Prostate gland (tissue), 2 donors: Measurements from ENCODE around the gene RIMBP2. TPM values are rescaled to one million over a fixed set of nuclear protein-coding genes. Genes with fewer than 3 reads are reported as not detected.

Experiments used
- DNase-seq: peaks from one replicate; pipeline ENCODE4 v3.0.0-alpha.2; 2019; ENCODE audit warnings: low spot score
- H3K27ac ChIP-seq, 2 donors: fragments of 200-600 bp; sonication (generic); 2 replicates each; pipeline ENCODE4 v1.5.1; 2017 to 2019
- H3K27me3 ChIP-seq: fragments of 200-600 bp; sonication (generic); replicated peaks from 2 replicates; pipeline ENCODE4 v1.5.1; 2019; ENCODE audit not compliant: insufficient read depth
- H3K36me3 ChIP-seq, 2 donors: fragments of 200-600 bp; sonication (generic); 1 replicate in 1 of 2; 2 replicates in 1 of 2; pipeline versions ENCODE4 v1.5.1 to v1.8.1; 2017 to 2019
- H3K4me1 ChIP-seq: fragments of 200-600 bp; sonication (generic); replicated peaks from 2 replicates; pipeline ENCODE4 v1.5.1; 2019
- H3K4me3 ChIP-seq, 2 donors: fragments of 200-600 bp; sonication (generic); 2 replicates each; pipeline ENCODE4 v1.5.1; 2017 to 2019
- H3K9me3 ChIP-seq: fragments of 200-600 bp; sonication (generic); 2 replicates; pipeline ENCODE4 v1.5.1; 2017
- POLR2A ChIP-seq: fragments of 450-650 bp; IDR thresholded peaks from one replicate; pipeline ENCODE4 v1.6.1; 2016; ENCODE audit warnings: antibody characterized with exemption, mild to moderate bottlenecking
- POLR2AphosphoS5 ChIP-seq: sonication (generic); formaldehyde crosslinking; IDR thresholded peaks from one replicate; pipeline ENCODE4 v1.6.1; 2017; ENCODE audit warnings: antibody characterized with exemption
- WGBS: methylation state at CpG from one replicate; pipeline ENCODE4 v1.1.5; 2018; 5-methylcytosine and 5-hydroxymethylcytosine counted together
- intact Hi-C: fragments of 100-400 bp; cut with DNase I; formaldehyde crosslinking; loops from one replicate; pipeline ENCODE4 v1.14.2; 2022
- total RNA-seq, 2 donors: library from RNA; depleted of rRNA; stranded (reverse); fragments of >200 nt; gene quantifications; one replicate each; pipeline ENCODE4 v1.1.0, GENCODE V29; 2016
- TF ChIP-seq, protein P1 (sequence below), 4 experiments: fragments of 200-600 bp in 2 of 4; fragments of 450-650 bp in 2 of 4; sonication (generic) in 2 of 4; IDR thresholded peaks; 1 replicate in 3 of 4; 2 replicates in 1 of 4; pipeline ENCODE4 v1.5.1; 2016 to 2019; ENCODE audit warnings: antibody characterized with exemption in 4 of 4, mild to moderate bottlenecking in 2 of 4, moderate library complexity in 2 of 4

The RIMBP2 gene
- total RNA-seq, 2 donors from 2014 or later, result 0.96 to 7.0 TPM

- TF ChIP-seq POLR2A, result no peak
- TF ChIP-seq POLR2AphosphoS5, result no peak
- TF ChIP-seq, protein P1, sequence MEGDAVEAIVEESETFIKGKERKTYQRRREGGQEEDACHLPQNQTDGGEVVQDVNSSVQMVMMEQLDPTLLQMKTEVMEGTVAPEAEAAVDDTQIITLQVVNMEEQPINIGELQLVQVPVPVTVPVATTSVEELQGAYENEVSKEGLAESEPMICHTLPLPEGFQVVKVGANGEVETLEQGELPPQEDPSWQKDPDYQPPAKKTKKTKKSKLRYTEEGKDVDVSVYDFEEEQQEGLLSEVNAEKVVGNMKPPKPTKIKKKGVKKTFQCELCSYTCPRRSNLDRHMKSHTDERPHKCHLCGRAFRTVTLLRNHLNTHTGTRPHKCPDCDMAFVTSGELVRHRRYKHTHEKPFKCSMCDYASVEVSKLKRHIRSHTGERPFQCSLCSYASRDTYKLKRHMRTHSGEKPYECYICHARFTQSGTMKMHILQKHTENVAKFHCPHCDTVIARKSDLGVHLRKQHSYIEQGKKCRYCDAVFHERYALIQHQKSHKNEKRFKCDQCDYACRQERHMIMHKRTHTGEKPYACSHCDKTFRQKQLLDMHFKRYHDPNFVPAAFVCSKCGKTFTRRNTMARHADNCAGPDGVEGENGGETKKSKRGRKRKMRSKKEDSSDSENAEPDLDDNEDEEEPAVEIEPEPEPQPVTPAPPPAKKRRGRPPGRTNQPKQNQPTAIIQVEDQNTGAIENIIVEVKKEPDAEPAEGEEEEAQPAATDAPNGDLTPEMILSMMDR (IDR thresholded peaks at IDR 0.05), result no peak
- WGBS, result 89% methylated on average over 22 of the region's 22 CpGs
- intact Hi-C loops, result no loop called here
Measured at GRCh38 chr12:130485291-130486145, 230.6 kb downstream of the RIMBP2 start.

GRCh38 chr12:130484221-130484620, 231.9 kb downstream of the RIMBP2 start:
- Histone ChIP-seq H3K4me1 (no peaks in the 10 kb centered on the region), H3K4me3 (no peak overlapping the region), H3K9me3 (no peaks in the 10 kb centered on the region), H3K27me3 (no peaks in the 10 kb centered on the region), H3K36me3 (no peaks in the 10 kb centered on the region), H3K27ac (no peak overlapping the region)
- no peak for DNase-seq
- 80% methylated on average over 11 of the region's 11 CpGs for WGBS
- TF ChIP-seq POLR2A (no peak), POLR2AphosphoS5 (no peak)
- TF ChIP-seq, protein P1 (IDR thresholded peaks at IDR 0.05), result no peak
- intact Hi-C loops, result no loop called here

More at GRCh38 chr12:130485291-130486145, 230.6 kb downstream of the RIMBP2 start:
- H3K4me3 ChIP-seq, result no peak overlapping the region
- DNase-seq, result no peak
- H3K36me3 ChIP-seq, result no peaks in the 10 kb centered on the region
- H3K27me3 ChIP-seq, result no peaks in the 10 kb centered on the region
- H3K27ac ChIP-seq, result no peak overlapping the region
- H3K4me1 ChIP-seq, result no peaks in the 10 kb centered on the region
- no peaks in the 10 kb centered on the region for H3K9me3 ChIP-seq

- no peak for DNase-seq
- 79% methylated on average over 26 of the region's 26 CpGs for WGBS
- no peaks in the 10 kb centered on the region for H3K36me3 ChIP-seq
- no peaks in the 10 kb centered on the region for H3K27me3 ChIP-seq
- no peaks in the 10 kb centered on the region for H3K9me3 ChIP-seq
- TF ChIP-seq POLR2A (no peak), POLR2AphosphoS5 (no peak)
- TF ChIP-seq, protein P1 (IDR thresholded peaks at IDR 0.05), result no peak
- H3K27ac ChIP-seq, result no peak overlapping the region
- no peak overlapping the region for H3K4me3 ChIP-seq
- intact Hi-C loops, result no loop called here
- no peaks in the 10 kb centered on the region for H3K4me1 ChIP-seq
Measured at GRCh38 chr12:130483616-130484180, 232.4 kb downstream of the RIMBP2 start.

- intact Hi-C loops, result no loop called here
- no peak for DNase-seq
- TF ChIP-seq POLR2A (no peak), POLR2AphosphoS5 (no peak)
- TF ChIP-seq, protein P1 (IDR thresholded peaks at IDR 0.05), result no peak
- Histone ChIP-seq H3K4me3 (no peak overlapping the region), H3K4me1 (no peaks in the 10 kb centered on the region), H3K36me3 (no peaks in the 10 kb centered on the region), H3K9me3 (no peaks in the 10 kb centered on the region), H3K27ac (no peak overlapping the region), H3K27me3 (no peaks in the 10 kb centered on the region)
- WGBS, result 58% methylated on average over 3 of the region's 3 CpGs
Measured at GRCh38 chr12:130482448-130482847, 233.7 kb downstream of the RIMBP2 start.
